GM08714 (cell line): Measurements from ENCODE around the gene MCUB.
A peak's percentile ranks its signal among the peaks of the same experiment; 100 is the strongest.

Source experiments
- H3K4me3 ChIP-seq: fragments of 200-500 bp; sonication (Bioruptor generic); 2 replicates; pipeline ENCODE4 v1.5.1; 2014; ENCODE audit warnings: mild to moderate bottlenecking, low read length, inconsistent platforms
- ZNF274 ChIP-seq: IDR thresholded peaks from 2 replicates; pipeline ENCODE4 v1.6.1; 2012; ENCODE audit warnings: mild to moderate bottlenecking, low read depth, low read length

The MCUB gene

GRCh38 chr4:109701566-109702410 lies 141.7 kb downstream of the MCUB start:
- peak overlapping the region; percentile 78 for H3K4me3 ChIP-seq
- no peak for TF ChIP-seq ZNF274

GRCh38 chr4:109702950-109703663 lies 143.1 kb downstream of the MCUB start, which contains the start of gene CASP6:
CASP6 (minus strand) TSS chr4:109703445; CDS start chr4:109703395, 50 bp downstream.
- peak within 1 kb of the TSS; percentile 78 for H3K4me3 ChIP-seq
- no peak for TF ChIP-seq ZNF274

- peak overlapping the region; percentile 78 for H3K4me3 ChIP-seq
- no peak for TF ChIP-seq ZNF274
These were observed 143.8 kb downstream of the MCUB start for GRCh38 chr4:109703664-109704361.

- no peak overlapping the region; the same call in 1 of the 2 replicates for H3K4me3 ChIP-seq
- no peak for TF ChIP-seq ZNF274
These were observed 148.4 kb downstream of the MCUB start for GRCh38 chr4:109708435-109708834.

- no peak for TF ChIP-seq ZNF274
- no peak overlapping the region for H3K4me3 ChIP-seq
These were observed 148.9 kb downstream of the MCUB start for GRCh38 chr4:109708990-109709389.

DNA sequence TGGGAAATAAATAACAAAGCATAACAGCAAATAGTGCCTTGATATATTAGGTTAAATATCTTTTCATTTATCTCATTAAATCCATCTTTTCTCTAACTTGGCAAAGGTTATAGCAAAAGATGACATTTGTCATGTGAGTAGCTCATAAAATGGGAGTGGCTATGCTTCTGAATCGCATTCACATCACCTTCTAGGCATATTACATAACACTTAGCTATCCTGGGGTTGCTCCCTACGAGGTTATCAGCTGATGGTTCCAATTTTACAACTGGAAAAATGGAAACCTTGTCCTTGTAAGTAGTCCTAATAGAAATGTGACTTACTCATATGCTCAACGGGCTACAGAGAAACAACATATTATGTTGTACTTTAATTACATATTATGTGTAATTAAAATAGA lies 153.5 kb downstream of the MCUB start:
- no peak for TF ChIP-seq ZNF274
- H3K4me3 ChIP-seq = no peak overlapping the region

- H3K4me3 ChIP-seq = no peak overlapping the region
- no peak for TF ChIP-seq ZNF274
These were observed 158.7 kb downstream of the MCUB start for GRCh38 chr4:109718759-109719158.

DNA sequence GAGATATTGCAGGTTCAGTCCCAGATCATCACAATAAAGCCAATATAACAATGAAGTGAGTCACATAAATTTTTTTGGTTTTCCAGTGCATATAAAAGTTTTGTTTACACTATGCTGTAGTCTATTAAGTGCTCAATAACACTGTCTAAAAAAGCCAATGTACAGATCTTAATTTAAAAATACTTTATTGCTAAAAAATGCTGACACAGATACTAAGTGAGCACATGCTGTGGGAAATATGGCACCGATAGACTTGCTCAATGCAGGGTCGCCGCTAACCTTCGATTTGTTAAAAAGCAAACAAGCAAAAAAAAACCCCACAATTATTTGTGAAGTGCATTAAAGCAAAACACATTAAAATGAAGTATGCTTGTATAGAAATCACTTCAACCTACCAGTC lies 159.6 kb downstream of the MCUB start:
- TF ChIP-seq ZNF274 = no peak
- H3K4me3 ChIP-seq = no peak overlapping the region

DNA sequence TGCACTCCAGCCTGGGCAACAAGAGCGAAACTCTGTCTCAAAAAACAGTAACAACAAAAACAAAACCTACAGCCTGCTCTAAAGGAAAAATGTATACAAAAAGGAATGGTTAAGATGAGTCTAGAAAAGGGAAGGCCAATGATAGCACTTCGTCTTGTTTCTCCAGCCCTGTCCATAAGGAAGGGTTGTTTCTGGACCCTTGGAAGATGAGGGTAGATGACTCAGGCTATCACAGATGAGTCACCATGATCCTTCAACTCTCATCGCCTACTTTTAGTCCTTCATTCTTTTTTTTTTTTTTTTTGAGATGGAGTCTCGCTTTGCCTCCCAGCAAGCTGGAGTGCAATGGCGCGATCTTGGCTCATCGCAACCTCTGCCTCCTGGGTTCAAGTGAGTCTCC lies 161.0 kb downstream of the MCUB start:
- no peak for TF ChIP-seq ZNF274
- H3K4me3 ChIP-seq = no peak overlapping the region

DNA sequence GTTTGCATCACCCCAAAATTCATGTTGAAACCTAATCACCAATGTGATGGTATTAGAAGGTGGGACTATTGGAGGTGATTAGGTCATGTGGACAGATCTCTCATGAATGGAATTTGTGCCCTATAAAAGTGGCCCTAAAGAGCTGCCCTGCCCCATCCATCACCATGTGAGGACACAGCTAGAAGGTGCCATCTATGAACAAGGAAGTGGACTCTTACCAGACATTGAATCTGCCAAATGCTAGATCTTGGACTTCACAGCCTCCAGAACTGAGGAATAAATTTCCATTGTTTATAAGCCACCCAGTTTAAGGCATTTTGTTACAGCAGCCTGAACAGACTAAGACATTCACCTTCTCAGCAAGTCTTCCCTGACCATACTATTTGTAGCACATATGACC lies 162.3 kb downstream of the MCUB start:
- no peak overlapping the region for H3K4me3 ChIP-seq
- TF ChIP-seq ZNF274 = no peak

GRCh38 chr4:109723110-109723509 lies 163.1 kb downstream of the MCUB start:
- TF ChIP-seq ZNF274 = no peak
- no peak overlapping the region for H3K4me3 ChIP-seq

- H3K4me3 ChIP-seq = peak overlapping the region; percentile 97; the same call in 1 of the 2 replicates
- no peak for TF ChIP-seq ZNF274
These were observed 168.3 kb downstream of the MCUB start for GRCh38 chr4:109728385-109728784.

DNA sequence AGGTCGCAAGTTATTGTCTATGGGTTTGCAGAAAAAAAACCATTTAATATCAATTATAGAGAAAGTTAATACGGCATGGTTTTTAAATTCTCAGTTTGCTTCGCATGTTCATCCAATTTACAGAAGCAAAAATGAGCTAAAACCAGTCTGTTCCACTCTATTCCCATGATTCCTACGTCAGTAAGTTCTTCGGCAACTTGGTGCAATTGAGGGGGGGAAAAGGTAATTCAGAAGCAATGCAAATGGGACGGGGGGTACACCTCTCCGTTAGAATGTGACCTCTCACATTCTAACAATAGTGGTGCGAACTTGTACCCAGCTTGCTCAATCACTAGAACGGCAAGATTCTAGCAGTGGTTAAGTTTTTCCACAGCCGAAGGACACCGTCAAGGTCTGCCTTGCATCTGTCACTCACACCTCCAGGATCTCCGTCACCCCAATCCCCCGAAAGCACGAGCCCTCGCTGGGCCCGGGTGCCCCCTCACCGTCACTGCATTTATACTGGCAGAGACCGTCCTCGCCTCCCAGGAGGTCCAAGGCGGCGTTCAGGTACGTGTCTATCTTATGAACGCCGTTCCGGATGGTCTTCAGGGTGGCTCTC lies 169.2 kb downstream of the MCUB start:
- H3K4me3 ChIP-seq = peak overlapping the region; percentile 97
- no peak for TF ChIP-seq ZNF274
